BJ (cell line): Measurements from ENCODE around the gene PLXNB2. TPM values are rescaled to one million over a fixed set of nuclear protein-coding genes. Genes with fewer than 3 reads are reported as not detected.

Experiments used
- CTCF ChIA-PET: fragments of 350-600 bp; formaldehyde crosslinking; extraction: SDS; loops from one replicate; lab custom pipeline; 2021; ENCODE audit warnings: antibody characterized with exemption, inconsistent platforms; lab: Yijun Ruan, JAX
- POLR2A ChIA-PET: fragments of 300-600 bp; sonication (Branson Sonifier 250); formaldehyde crosslinking; extraction: SDS; loops from one replicate; lab custom pipeline; 2021; ENCODE audit warnings: antibody characterized with exemption; lab: Charles Lee
- DNase-seq: peaks from one replicate; pipeline ENCODE4 v3.0.0-alpha.2; 2011; ENCODE audit warnings: low read depth
- H3K27me3 ChIP-seq: 2 replicates; pipeline ENCODE4 v1.6.0; 2011; ENCODE audit warnings: low read length; ENCODE audit not compliant: control insufficient read depth, insufficient read depth
- H3K36me3 ChIP-seq: 2 replicates; pipeline ENCODE4 v1.5.1; 2011; ENCODE audit warnings: low read length; ENCODE audit not compliant: control insufficient read depth, insufficient read depth
- H3K4me3 ChIP-seq: 2 replicates; pipeline ENCODE4 v1.5.1; 2011; ENCODE audit warnings: low read depth, mild to moderate bottlenecking, control low read depth, low read length
- polyA plus RNA-seq: library from polyadenylated mRNA; depleted of rRNA; stranded (reverse); fragments of >200 nt; gene quantifications from 2 replicates; pipeline ENCODE4 v1.2.3, GENCODE V29; 2011
- TF ChIP-seq, protein P1 (sequence below): IDR thresholded peaks from 2 replicates; pipeline ENCODE4 v1.5.1; 2011; ENCODE audit warnings: low read depth, mild to moderate bottlenecking, control low read depth, inconsistent platforms, low read length, moderate library complexity; ENCODE audit not compliant: insufficient read depth

The PLXNB2 gene
- polyA plus RNA-seq, 1 experiment: 143 TPM

DNA sequence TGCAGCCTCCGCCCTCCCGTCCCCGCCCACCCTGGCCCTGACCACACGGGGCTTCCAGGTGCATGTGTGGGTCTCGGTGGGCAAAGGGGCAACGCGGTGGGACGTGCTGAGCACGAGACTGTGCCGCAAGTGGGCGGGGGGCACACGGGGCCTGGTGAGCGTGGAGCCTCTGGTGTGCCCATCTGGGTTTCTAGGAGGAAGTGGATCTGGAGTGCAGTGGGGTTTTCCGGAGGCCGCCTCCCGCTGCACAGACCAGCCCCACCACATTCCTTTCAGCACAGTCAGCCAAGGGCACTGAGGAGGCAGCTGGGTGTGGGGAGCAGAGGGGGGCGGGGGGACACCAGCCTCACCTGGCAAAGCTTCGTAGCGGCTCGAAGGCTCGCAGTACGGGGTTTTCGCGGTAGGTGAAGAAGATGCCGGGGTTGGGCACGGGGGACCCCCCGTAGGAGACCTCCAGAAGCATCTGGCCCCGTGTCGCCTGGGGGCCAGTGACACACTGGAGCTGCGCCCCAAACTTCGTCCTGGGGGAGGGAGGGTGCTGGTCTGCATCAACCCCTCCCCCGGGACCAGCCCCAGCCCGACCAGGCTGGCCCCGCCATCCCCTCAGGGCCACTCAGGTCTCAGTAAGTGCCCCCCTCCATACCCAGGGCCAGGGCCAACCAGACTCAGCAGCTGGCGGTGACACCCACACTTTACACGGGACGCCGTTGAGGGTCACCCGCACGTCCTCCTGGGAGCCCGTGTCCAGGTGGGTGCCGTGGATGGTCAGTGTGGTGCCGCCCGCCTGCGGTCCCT lies 24.9 kb downstream of the PLXNB2 start:
- POLR2A ChIA-PET: no interaction called here
- DNase-seq: no peak
- CTCF ChIA-PET: interaction anchor here (0.6 to 1.2 kb wide), 4 partner anchors 11 to 24 kb away, joined by 3 to 4 read pairs (median 4); no protein-coding TSS in a partner anchor
- TF ChIP-seq, protein P1, sequence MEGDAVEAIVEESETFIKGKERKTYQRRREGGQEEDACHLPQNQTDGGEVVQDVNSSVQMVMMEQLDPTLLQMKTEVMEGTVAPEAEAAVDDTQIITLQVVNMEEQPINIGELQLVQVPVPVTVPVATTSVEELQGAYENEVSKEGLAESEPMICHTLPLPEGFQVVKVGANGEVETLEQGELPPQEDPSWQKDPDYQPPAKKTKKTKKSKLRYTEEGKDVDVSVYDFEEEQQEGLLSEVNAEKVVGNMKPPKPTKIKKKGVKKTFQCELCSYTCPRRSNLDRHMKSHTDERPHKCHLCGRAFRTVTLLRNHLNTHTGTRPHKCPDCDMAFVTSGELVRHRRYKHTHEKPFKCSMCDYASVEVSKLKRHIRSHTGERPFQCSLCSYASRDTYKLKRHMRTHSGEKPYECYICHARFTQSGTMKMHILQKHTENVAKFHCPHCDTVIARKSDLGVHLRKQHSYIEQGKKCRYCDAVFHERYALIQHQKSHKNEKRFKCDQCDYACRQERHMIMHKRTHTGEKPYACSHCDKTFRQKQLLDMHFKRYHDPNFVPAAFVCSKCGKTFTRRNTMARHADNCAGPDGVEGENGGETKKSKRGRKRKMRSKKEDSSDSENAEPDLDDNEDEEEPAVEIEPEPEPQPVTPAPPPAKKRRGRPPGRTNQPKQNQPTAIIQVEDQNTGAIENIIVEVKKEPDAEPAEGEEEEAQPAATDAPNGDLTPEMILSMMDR: no peak
- H3K4me3 ChIP-seq: no peak overlapping the region
- no peaks in the 10 kb centered on the region for H3K27me3 ChIP-seq
- peaks cover 75% of the 10 kb centered on the region for H3K36me3 ChIP-seq

DNA sequence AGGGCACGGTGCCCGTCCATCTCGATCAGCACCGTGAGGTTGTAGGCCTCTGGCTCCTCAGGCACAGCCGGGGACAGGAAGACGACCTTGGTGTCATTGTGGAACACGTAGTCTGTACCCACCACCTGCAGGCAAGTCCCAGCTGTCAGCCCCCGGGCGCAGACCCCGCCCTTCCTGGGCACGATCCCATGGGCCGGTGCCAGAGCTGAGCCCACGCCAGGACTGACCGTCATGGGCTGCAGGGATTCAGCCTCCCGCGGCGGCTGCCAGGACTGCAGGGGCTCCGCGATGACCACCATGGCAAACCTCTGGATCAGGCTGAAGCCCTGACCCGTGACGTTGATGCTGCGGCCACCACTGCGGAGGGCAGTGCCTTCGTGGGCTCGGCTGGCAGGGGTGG lies 25.5 kb downstream of the PLXNB2 start:
- CTCF ChIA-PET: interaction anchor here (1.2 to 1.6 kb wide), 2 partner anchors 12 to 16 kb away, joined by 4 read pairs; no protein-coding TSS in a partner anchor
- no peak for DNase-seq

GRCh38 chr22:50281384-50281760 lies 26.1 kb downstream of the PLXNB2 start:
- no peak for DNase-seq
- ChIA-PET CTCF (interaction anchor here (1.6 kb wide), 3 partner anchors 16 to 45 kb away, joined by 4 to 5 read pairs (median 4); partner anchors contain the start of gene DENND6B), POLR2A (no interaction called here)
- Histone ChIP-seq H3K27me3 (no peaks in the 10 kb centered on the region), H3K36me3 (peaks cover 73% of the 10 kb centered on the region), H3K4me3 (no peak overlapping the region)
- TF ChIP-seq, protein P1: no peak

More for the DNA sequence above, 25.5 kb downstream of the PLXNB2 start:
- Histone ChIP-seq H3K27me3 (no peaks in the 10 kb centered on the region), H3K4me3 (no peak overlapping the region), H3K36me3 (peaks cover 74% of the 10 kb centered on the region)
- TF ChIP-seq, protein P1: no peak
- POLR2A ChIA-PET: no interaction called here

- no peak for DNase-seq
- Histone ChIP-seq H3K27me3 (no peaks in the 10 kb centered on the region), H3K4me3 (no peak overlapping the region), H3K36me3 (peaks cover 71% of the 10 kb centered on the region)
- POLR2A ChIA-PET: no interaction called here
- CTCF ChIA-PET: interaction anchor here (1.0 to 1.6 kb wide), 5 partner anchors 10 to 61 kb away, joined by 4 to 5 read pairs (median 4); partner anchors contain the start of gene DENND6B
- TF ChIP-seq, protein P1: no peak
Observed at GRCh38 chr22:50280708-50281383, 26.6 kb downstream of the PLXNB2 start.
